HEK293 (cell line): ENCODE results near the gene GNB5.

Source experiments
- CTCF ChIA-PET: fragments of 350-600 bp; formaldehyde crosslinking; extraction: SDS; loops from one replicate; lab custom pipeline; 2021; ENCODE audit warnings: antibody characterized with exemption; lab: Yijun Ruan, JAX
- POLR2A ChIA-PET: fragments of 300-600 bp; formaldehyde crosslinking; extraction: SDS; loops from one replicate; lab custom pipeline; 2020; ENCODE audit warnings: antibody characterized with exemption, inconsistent platforms; lab: Yijun Ruan, JAX
- H3K27ac ChIP-seq: fragments of 200-500 bp; sonication (Bioruptor generic); 2 replicates; pipeline ENCODE4 v1.5.1; 2014; ENCODE audit warnings: low read depth, low read length, control low read depth, inconsistent platforms; ENCODE audit errors: extremely low read depth
- H3K36me3 ChIP-seq, 2 experiments: fragments of 200-500 bp in 1 of 2; sonication (Bioruptor generic) in 1 of 2; 1 replicate in 1 of 2; 2 replicates in 1 of 2; pipeline ENCODE4 v1.5.1; 2014 to 2017; ENCODE audit warnings: inconsistent platforms in 2 of 2, low read length in 2 of 2; ENCODE audit not compliant: control insufficient read depth in 2 of 2, insufficient read depth in 1 of 2
- H3K4me1 ChIP-seq: fragments of 200-500 bp; sonication (Bioruptor generic); 2 replicates; pipeline ENCODE4 v1.5.1; 2014; ENCODE audit warnings: mild to moderate bottlenecking, low read length, inconsistent platforms; ENCODE audit not compliant: control insufficient read depth, insufficient read depth
- H3K4me3 ChIP-seq: 2 replicates; pipeline ENCODE4 v1.5.1; 2011; ENCODE audit warnings: low read depth, mild to moderate bottlenecking, control low read depth, low read length, moderate library complexity
- H3K9me3 ChIP-seq: fragments of 200-500 bp; sonication (Bioruptor generic); 2 replicates; pipeline ENCODE4 v1.5.1; 2014; ENCODE audit warnings: low read depth, low read length, inconsistent platforms; ENCODE audit not compliant: control insufficient read depth, insufficient read depth
- ATF2 ChIP-seq: fragments of 450-650 bp; formaldehyde crosslinking; IDR thresholded peaks from 2 replicates; pipeline ENCODE4 v1.5.1; 2016; ENCODE audit warnings: missing biosample characterization, missing genetic modification characterization, low read depth
- ELK4 ChIP-seq: IDR thresholded peaks from 2 replicates; pipeline ENCODE4 v1.6.1; 2011; ENCODE audit warnings: mild to moderate bottlenecking, low read depth, low read length, borderline replicate concordance
- GLI2 ChIP-seq: fragments of 450-650 bp; formaldehyde crosslinking; IDR thresholded peaks from 2 replicates; pipeline ENCODE4; 2017; ENCODE audit warnings: missing biosample characterization, missing genetic modification characterization, low read depth, borderline replicate concordance
- HOXA7 ChIP-seq: sonication (generic); formaldehyde crosslinking; IDR thresholded peaks from 2 replicates; pipeline ENCODE4 v1.8.1; 2022; ENCODE audit warnings: missing genetic modification reagents, borderline replicate concordance
- MEIS1 ChIP-seq: sonication (generic); formaldehyde crosslinking; IDR thresholded peaks from 2 replicates; pipeline ENCODE4 v1.8.1; 2022; ENCODE audit warnings: missing genetic modification reagents, mild to moderate bottlenecking, borderline replicate concordance
- PRDM1 ChIP-seq: fragments of 450-650 bp; formaldehyde crosslinking; IDR thresholded peaks from 2 replicates; pipeline ENCODE4; 2016; ENCODE audit warnings: missing biosample characterization, missing genetic modification characterization
- RBAK ChIP-seq: fragments of 450-650 bp; formaldehyde crosslinking; IDR thresholded peaks from 2 replicates; pipeline ENCODE4 v1.5.1; 2016; ENCODE audit warnings: missing biosample characterization, missing genetic modification characterization
- TCF7L2 ChIP-seq: IDR thresholded peaks from 2 replicates; pipeline ENCODE4 v1.6.1; 2011; ENCODE audit warnings: low read depth, mild to moderate bottlenecking, inconsistent platforms, low read length, moderate library complexity, borderline replicate concordance
- ZFP3 ChIP-seq: fragments of 450-650 bp; formaldehyde crosslinking; IDR thresholded peaks from 2 replicates; pipeline ENCODE4 v1.5.1; 2016; ENCODE audit warnings: low read depth, missing biosample characterization, missing genetic modification characterization
- ZNF223 ChIP-seq: fragments of 450-650 bp; formaldehyde crosslinking; IDR thresholded peaks from 2 replicates; pipeline ENCODE4 v1.5.1; 2016; ENCODE audit warnings: missing biosample characterization, missing genetic modification characterization
- ZNF530 ChIP-seq: fragments of 450-650 bp; formaldehyde crosslinking; IDR thresholded peaks from 2 replicates; pipeline ENCODE4 v1.5.1; 2016; ENCODE audit warnings: low read depth, missing biosample characterization, missing genetic modification characterization
- ZNF555 ChIP-seq: fragments of 450-650 bp; formaldehyde crosslinking; conservative IDR thresholded peaks from 2 replicates; pipeline ENCODE4 v1.5.1; 2017; ENCODE audit warnings: missing biosample characterization, mild to moderate bottlenecking, missing genetic modification characterization, inconsistent platforms
- ZNF623 ChIP-seq: fragments of 450-650 bp; formaldehyde crosslinking; IDR thresholded peaks from 2 replicates; pipeline ENCODE4 v1.5.1; 2016; ENCODE audit warnings: missing biosample characterization, missing genetic modification characterization
- ZNF664 ChIP-seq: fragments of 450-650 bp; formaldehyde crosslinking; IDR thresholded peaks from 2 replicates; pipeline ENCODE4 v1.5.1; 2016; ENCODE audit warnings: missing biosample characterization, missing genetic modification characterization
- ZSCAN23 ChIP-seq: fragments of 450-650 bp; formaldehyde crosslinking; IDR thresholded peaks from 2 replicates; pipeline ENCODE4 v1.5.1; 2016; ENCODE audit warnings: missing biosample characterization, missing genetic modification characterization
- ZSCAN4 ChIP-seq: fragments of 450-650 bp; formaldehyde crosslinking; IDR thresholded peaks from 2 replicates; pipeline ENCODE4 v1.5.1; 2017; ENCODE audit warnings: missing biosample characterization, missing genetic modification characterization
- TF ChIP-seq, protein P1 (sequence below): fragments of 450-650 bp; formaldehyde crosslinking; IDR thresholded peaks from 2 replicates; pipeline ENCODE4 v1.5.1; 2017; ENCODE audit warnings: missing biosample characterization, missing genetic modification characterization

The GNB5 gene

GRCh38 chr15:52238149-52238548 lies 47.0 kb upstream of the GNB5 start:
- H3K9me3 ChIP-seq = no peaks in the 10 kb centered on the region
- no peak overlapping the region for H3K27ac ChIP-seq
- peaks cover 0 to 74% of the 10 kb centered on the region in 2 experiments; a peak in 2 of 3 replicates for H3K36me3 ChIP-seq
- TF ChIP-seq ZNF223 (no peak), RBAK (tag by site-specific recombination) (no peak), PRDM1 (no peak), ZNF623 (tag by site-specific recombination) (no peak), ZSCAN4 (tag by site-specific recombination) (no peak), ATF2 (tag by site-specific recombination) (no peak), TCF7L2 (no peak), GLI2 (tag by site-specific recombination) (no peak), ZSCAN23 (tag by site-specific recombination) (no peak), ZFP3 (tag by site-specific recombination) (no peak), ZNF664 (tag by site-specific recombination) (no peak)
- TF ChIP-seq, protein P1, sequence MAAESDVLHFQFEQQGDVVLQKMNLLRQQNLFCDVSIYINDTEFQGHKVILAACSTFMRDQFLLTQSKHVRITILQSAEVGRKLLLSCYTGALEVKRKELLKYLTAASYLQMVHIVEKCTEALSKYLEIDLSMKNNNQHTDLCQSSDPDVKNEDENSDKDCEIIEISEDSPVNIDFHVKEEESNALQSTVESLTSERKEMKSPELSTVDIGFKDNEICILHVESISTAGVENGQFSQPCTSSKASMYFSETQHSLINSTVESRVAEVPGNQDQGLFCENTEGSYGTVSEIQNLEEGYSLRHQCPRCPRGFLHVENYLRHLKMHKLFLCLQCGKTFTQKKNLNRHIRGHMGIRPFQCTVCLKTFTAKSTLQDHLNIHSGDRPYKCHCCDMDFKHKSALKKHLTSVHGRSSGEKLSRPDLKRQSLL (tag by site-specific recombination) = no peak
- H3K4me3 ChIP-seq = no peak overlapping the region
- ChIA-PET POLR2A (no interaction called here), CTCF (interaction anchor here (0.5 to 2.7 kb wide), 2 partner anchors 11 to 497 kb away, joined by 3 to 10 read pairs; no protein-coding TSS in a partner anchor)
- H3K4me1 ChIP-seq = no peaks in the 10 kb centered on the region

- ChIA-PET CTCF (interaction anchor here (2.7 kb wide), 1 partner anchor 8 kb away, joined by 10 read pairs; no protein-coding TSS in a partner anchor), POLR2A (no interaction called here)
- TF ChIP-seq ZNF555 (tag by site-specific recombination) = no peak
- TF ChIP-seq ELK4 = no peak
- no peak for TF ChIP-seq ZNF530 (tag by site-specific recombination)
- no peak for TF ChIP-seq MEIS1 (CRISPR knock-in tag)
- TF ChIP-seq ZNF664 (tag by site-specific recombination) = no peak
- TF ChIP-seq HOXA7 = no peak
- no peaks in the 10 kb centered on the region for H3K4me1 ChIP-seq
- H3K4me3 ChIP-seq = no peak overlapping the region
- H3K27ac ChIP-seq = no peak overlapping the region
- peaks cover 0 to 62% of the 10 kb centered on the region in 2 experiments; a peak in 2 of 3 replicates for H3K36me3 ChIP-seq
- no peaks in the 10 kb centered on the region for H3K9me3 ChIP-seq
Observed at GRCh38 chr15:52236013-52236412, 44.8 kb upstream of the GNB5 start.
